ENCODE measurements around the gene PAX5.

- no peak for TF ChIP-seq CTCF (tag by site-specific recombination; IDR thresholded peaks at IDR 0.05)
- no peak for TF ChIP-seq ZNF114 (tag by site-specific recombination; IDR thresholded peaks at IDR 0.05)
- no peak for TF ChIP-seq ZBTB1 (tag by site-specific recombination; IDR thresholded peaks at IDR 0.05)
Measured at GRCh38 chr9:36882594-36882993, 151.5 kb downstream of the PAX5 start.

Data from HEK293 (cell line).